Colon (tissue), 2 donors: ENCODE data around the gene ANKIB1.

Experiments used
- FAIRE-seq: peaks from 2 replicates; lab custom pipeline; 2012; peaks lifted over from hg19 to GRCh38; lab: Jason Lieb, UNC
- donor health status: control.
- donor health status: control.

Gene ANKIB1

DNA sequence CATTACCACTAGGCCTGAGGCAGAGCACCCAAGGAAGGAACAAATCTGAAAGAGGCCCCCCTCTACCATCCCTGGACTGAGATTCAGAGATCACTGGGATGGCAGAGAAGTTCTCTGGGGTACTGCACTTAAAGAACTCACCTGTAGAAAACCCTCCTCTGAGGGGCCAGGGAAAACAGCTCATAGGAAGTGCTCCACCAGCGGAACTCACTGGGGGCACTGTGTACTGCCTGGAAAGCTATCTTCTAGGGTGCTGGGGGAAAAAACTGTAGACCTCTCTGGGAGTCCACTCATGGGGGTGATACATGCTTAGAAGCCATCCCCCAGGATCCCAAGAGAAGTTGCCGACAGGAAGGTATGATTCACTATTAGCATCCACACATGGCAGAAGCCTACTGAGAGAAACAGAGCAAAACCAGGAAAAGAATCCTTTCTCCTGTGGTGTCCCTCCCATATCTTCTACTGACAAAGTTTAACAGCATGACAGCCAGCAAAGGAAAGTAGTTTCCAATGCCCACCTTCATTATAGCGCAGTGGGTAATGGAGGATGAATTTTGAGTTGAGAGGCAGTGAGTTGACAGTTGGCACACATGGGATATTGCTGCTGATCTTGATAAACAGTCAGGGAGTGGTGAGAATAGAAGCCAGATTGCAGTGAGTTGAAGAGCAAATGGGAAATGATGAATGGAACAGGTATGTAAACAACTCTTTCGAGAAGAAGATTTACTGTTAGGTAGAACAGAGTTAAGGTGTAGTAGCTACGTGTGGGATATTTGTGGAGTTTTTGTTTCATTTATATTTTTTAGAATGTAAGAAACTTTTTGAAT is 20.9 kb downstream of the ANKIB1 start:
- no peak for FAIRE-seq

GRCh38 chr7:92268921-92269320 is 23.1 kb downstream of the ANKIB1 start:
- no peak for FAIRE-seq

DNA sequence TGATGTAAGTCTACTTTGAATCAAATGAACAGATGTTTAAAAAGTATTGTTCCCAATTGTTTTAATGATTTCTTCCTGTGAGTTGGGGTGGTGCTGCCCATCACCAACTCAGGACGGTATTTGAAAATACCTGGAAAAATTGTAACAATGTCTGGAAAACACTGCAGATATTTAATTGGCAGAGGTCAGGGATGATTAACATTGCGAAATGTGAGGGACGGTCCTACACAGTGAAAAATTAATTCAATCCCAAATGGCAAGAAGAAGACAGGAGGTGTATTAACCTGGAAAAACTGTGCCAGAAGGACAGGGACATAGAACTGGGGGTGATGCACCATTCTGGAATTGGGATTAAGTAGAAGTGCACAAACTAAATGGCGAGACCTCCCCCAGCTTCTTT is 29.6 kb downstream of the ANKIB1 start:
- no peak for FAIRE-seq

DNA sequence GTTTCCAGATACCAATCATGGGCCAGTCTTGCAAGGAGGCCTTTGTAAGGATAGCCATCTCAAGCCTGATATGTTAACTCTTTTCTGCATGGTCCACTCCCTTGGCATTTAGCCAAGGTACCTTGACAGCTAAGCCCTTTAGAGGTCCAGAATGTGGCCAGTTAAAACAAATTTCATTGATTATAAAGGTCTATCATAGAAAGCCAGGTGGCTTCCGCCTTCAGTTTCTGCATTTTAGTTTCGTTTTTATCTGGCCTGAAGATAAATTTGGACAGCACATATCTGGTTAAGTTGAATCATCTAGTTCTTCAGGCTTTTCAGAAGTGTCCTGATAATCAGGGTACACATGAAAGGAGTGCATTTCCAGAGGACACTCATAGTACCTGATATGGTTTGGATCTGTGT is 30.7 kb downstream of the ANKIB1 start:
- no peak for FAIRE-seq

GRCh38 chr7:92279396-92280031 is 33.7 kb downstream of the ANKIB1 start:
- FAIRE-seq, result no peak

DNA sequence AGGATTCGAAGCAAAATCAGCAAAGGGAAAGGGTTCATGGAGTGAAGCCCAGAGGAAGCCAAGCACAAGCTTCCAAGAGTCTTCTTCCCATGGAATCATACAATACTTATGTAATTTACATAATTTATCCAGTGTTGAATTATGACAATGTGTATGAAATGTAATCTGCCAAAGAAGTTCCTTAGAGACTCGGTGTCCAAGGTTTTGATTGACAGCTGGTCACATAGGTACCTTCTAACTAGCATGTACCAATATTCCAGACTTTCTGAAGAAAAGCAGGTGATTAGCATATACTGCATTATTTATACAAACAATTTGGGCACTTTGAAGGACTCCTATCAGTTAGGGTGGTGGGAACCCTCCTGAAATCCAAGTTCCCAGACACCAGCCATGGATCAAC is 35.3 kb downstream of the ANKIB1 start:
- FAIRE-seq, result no peak

- FAIRE-seq, result no peak
Observed at GRCh38 chr7:92282221-92282814, 36.5 kb downstream of the ANKIB1 start.

GRCh38 chr7:92282930-92283329 is 37.2 kb downstream of the ANKIB1 start:
- FAIRE-seq, result no peak

DNA sequence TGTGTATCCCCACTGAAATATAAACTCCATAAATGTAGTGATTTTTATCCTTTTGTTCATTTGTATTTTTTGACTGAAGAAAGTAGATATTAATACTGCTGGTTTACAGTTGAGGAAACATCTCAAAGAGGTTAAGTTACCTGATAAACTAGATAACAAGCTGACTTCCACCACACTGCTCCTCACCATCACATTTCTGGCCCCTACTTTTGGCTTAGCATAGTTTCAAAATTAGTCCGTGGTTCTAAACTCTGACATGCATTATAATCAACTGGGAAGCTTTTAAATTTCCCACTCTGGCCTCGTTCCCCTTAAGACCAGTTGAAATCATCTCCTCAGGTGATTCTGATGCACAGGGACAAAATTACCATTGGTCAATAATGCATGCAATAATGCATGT is 43.5 kb downstream of the ANKIB1 start:
- no peak for FAIRE-seq

GRCh38 chr7:92292981-92293380 is 47.2 kb downstream of the ANKIB1 start:
- FAIRE-seq, result no peak

DNA sequence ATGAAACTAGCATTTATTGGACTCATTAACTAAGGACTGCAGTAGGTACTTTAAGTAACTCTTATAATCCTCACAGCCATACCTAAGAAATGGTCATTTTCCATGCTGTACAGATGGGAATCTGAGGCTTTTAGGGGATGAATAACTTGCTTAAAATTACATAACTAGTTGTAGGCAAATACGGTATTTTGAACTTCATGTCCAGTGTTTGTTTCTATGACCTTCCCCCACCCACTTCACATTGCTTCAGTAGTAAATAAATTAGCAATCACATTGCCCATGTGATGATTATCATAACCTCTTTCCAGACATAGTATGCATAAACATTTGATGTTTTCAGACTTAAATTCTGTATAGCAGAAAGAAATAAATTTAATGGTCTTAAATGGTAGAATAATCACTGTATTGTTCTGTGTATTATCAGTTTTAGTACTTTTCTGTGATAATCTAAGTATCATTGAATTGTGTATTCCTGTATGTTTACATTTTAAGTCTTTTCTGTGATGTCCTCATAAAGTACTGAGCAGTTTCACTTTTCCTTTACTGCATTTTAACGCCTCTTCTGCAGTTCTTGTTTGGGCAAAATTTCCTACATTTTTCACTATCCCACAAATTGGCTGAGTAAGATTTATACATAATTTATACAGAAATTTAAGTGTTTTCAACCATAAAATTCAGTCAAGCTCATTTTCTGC is 48.3 kb downstream of the ANKIB1 start:
- FAIRE-seq, result no peak

DNA sequence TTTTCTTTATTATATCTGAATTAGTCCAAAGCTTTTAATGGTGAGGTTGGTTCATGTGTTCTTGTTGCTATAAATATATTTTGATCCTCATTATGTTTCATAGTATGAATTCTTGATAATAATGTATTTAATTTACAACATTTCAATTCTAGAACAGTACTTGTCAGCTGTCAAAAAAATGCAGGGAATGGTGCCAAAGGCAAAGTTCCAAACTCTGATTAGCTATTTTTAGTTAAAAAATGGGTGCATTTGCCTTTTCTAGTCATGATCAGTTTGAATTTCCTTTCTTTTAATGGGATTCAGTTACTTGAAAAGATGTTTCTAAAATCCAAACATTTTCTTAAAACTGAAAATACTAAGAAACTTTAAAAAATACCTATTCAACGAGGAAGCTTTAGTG is 49.6 kb downstream of the ANKIB1 start:
- peak; percentile 31 for FAIRE-seq

- FAIRE-seq, result no peak
Observed at GRCh38 chr7:92296235-92296634, 50.5 kb downstream of the ANKIB1 start.

GRCh38 chr7:92296880-92297445 is 51.2 kb downstream of the ANKIB1 start:
- FAIRE-seq, result no peak

- FAIRE-seq, result no peak
Observed at GRCh38 chr7:92297736-92298135, 52.0 kb downstream of the ANKIB1 start.

DNA sequence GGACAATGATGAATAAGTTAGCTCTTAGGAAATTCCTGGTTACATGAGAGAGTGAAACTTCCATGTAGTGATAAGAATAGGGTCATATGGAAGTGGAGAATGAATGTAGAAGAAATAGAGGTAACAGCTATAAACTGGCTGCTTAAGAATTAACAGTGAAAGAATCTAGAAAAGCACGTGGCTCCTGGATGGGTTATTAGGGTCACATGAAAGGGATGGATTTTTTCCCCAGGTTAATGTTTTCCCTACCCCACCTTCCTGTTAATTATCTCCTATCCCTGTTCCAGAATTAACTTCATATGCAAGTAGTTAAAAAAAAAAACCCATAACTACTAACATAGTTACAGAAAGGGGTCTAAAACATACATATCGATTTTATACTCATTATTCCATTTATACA is 58.0 kb downstream of the ANKIB1 start:
- no peak for FAIRE-seq

DNA sequence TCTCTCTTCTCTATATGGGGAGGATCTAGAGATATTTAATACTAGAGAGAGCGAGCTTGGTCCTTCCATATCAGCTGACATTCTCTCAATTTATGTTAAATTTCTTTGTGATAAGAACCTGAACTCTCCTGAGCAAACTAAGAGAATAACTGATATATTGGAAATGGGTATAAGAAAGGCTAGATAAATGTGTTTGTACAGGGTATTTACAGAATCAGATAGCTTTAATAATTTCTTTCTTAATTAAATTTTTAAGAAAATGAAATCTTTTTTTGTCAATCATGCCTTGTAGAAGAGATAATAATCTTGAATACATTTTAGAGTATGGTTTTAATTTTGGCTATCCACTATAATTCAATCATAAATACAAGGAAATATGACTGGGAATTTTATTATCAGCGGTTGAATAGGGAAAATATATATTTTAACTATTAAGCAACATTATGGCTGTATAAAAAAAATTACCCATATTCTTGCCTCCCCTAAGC is 58.7 kb downstream of the ANKIB1 start:
- no peak for FAIRE-seq

GRCh38 chr7:92306153-92306552 is 60.4 kb downstream of the ANKIB1 start:
- FAIRE-seq, result no peak

- FAIRE-seq, result no peak
Observed at GRCh38 chr7:92313055-92313454, 67.3 kb downstream of the ANKIB1 start.

DNA sequence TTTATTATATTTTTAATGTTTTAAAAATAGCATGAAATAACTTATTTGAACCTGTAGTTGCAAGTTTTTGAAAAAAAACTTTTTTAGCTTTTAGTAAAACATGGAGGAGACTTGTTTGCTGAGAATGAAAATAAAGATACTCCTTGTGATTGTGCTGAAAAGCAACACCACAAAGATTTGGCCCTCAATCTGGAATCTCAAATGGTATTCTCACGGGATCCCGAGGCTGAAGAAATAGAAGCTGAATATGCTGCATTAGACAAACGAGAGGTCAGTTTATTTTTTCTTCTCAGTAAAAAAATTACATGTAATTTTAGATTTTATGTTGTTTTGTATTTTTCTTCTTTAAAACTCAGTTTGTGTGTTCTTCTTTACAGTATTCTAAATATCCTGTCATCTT is 73.5 kb downstream of the ANKIB1 start:
- FAIRE-seq, result no peak

GRCh38 chr7:92325173-92325572 is 79.4 kb downstream of the ANKIB1 start:
- FAIRE-seq, result no peak

DNA sequence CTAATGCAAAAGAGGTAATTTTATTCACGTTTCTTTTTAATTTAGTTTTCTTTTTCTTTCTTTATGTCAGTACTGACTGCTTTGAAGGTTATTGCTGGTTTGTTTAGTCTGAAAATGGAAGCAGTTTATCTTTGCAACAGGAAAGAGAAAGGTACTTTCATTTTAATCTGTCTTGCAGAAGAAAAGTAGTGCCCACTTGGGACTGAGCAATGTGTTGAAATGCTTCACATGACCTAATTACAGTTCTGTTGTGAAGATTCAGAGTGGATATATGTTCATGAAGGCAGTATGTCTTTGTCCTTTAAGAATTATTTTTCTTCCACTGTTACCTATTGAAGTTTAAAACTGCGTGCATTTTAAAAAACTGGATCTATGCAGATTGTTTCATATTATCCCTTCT is 80.1 kb downstream of the ANKIB1 start:
- no peak for FAIRE-seq
